GM12892 (cell line): Measurements from ENCODE around the gene AVPR2.

Experiments used
- POLR2A ChIP-seq: IDR thresholded peaks from 2 replicates; pipeline ENCODE4 v1.6.1; 2011; ENCODE audit warnings: low read depth, low read length, control low read depth
- POLR2AphosphoS5 ChIP-seq: IDR thresholded peaks from 2 replicates; pipeline ENCODE4 v1.6.1; 2011; ENCODE audit warnings: low read depth, low read length, control low read depth
- TAF1 ChIP-seq: IDR thresholded peaks from 2 replicates; pipeline ENCODE4 v1.6.1; 2011; ENCODE audit warnings: low read depth, mild to moderate bottlenecking, control low read depth, low read length, borderline replicate concordance

DNA sequence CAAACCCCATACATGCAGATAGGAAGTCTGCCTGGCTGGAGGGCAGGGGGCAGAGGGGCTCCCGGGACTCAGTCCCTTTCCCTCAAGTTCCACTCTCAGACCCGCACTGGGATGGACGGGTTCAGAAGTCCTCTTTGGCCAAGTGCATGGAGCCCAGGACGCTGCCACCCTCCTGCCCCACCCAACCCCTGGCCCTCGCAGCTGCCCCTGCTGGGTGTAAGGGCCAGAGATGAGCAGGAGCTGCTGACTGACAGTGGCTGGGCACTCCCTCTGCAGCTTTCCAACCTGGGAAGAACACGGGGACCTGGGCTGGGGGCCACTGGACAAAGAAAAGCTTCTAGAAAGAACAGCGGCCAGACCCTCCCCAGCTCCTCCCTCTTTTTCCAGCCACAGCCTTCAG is 21.9 kb upstream of the AVPR2 start:
- TF ChIP-seq POLR2A = no peak
- no peak for TF ChIP-seq POLR2AphosphoS5
- TF ChIP-seq TAF1 = no peak
